H1 (cell line): Measurements from ENCODE around the gene ADAMTS9. TPM values are rescaled to one million over a fixed set of nuclear protein-coding genes. Genes with fewer than 3 reads are reported as not detected.

ENCODE experiments used
- BCL11A ChIP-seq, 2 experiments: IDR thresholded peaks; one replicate each; pipeline ENCODE4 v1.6.1; 2011; ENCODE audit warnings: low read depth in 2 of 2, low read length in 2 of 2, mild to moderate bottlenecking in 2 of 2
- CBX8 ChIP-seq: fragments of 300-800, 300-1000 bp; sonication (generic); IDR thresholded peaks from 2 replicates; pipeline ENCODE4 v1.7.1; 2016; ENCODE audit warnings: low read depth, low read length, borderline replicate concordance
- CTCF ChIP-seq, 3 experiments: IDR thresholded peaks; 1 replicate in 2 of 3; 2 replicates in 1 of 3; pipeline versions ENCODE4 v1.5.1 to v1.6.1; 2011; ENCODE audit warnings: low read length in 3 of 3, mild to moderate bottlenecking in 3 of 3, inconsistent platforms in 2 of 3, low read depth in 1 of 3, moderate library complexity in 1 of 3; ENCODE audit not compliant: insufficient read depth in 1 of 3; ENCODE audit errors: control extremely low read depth in 1 of 3
- EZH2 ChIP-seq: fragments of 200-600 bp; sonication (generic); IDR thresholded peaks from 2 replicates; pipeline ENCODE4 v1.7.1; 2012; ENCODE audit warnings: low read depth, mild to moderate bottlenecking, moderate library complexity, low read length, inconsistent platforms; ENCODE audit not compliant: severe bottlenecking
- FOSL1 ChIP-seq: IDR thresholded peaks from 2 replicates; pipeline ENCODE4 v1.6.1; 2011; ENCODE audit warnings: mild to moderate bottlenecking, low read depth, low read length, moderate library complexity; ENCODE audit not compliant: insufficient read depth
- KDM1A ChIP-seq: fragments of 200-600, 300-600 bp; sonication (generic); IDR thresholded peaks from 2 replicates; pipeline ENCODE4 v1.7.1; 2016; ENCODE audit warnings: mild to moderate bottlenecking, low read length, borderline replicate concordance
- KDM5A ChIP-seq: fragments of 200-600 bp; IDR thresholded peaks from 2 replicates; pipeline ENCODE4 v1.7.1; 2012; ENCODE audit warnings: mild to moderate bottlenecking, low read length, inconsistent platforms, mixed read lengths
- MAX ChIP-seq: IDR thresholded peaks from 2 replicates; pipeline ENCODE4 v1.6.1; 2012; ENCODE audit warnings: inconsistent platforms
- NRF1 ChIP-seq: IDR thresholded peaks from 2 replicates; pipeline ENCODE4 v1.6.1; 2011; ENCODE audit warnings: mild to moderate bottlenecking, low read depth, low read length, improper control_type of control experiment
- POLR2AphosphoS5 ChIP-seq: IDR thresholded peaks from 2 replicates; pipeline ENCODE4 v1.6.1; 2011; ENCODE audit warnings: low read depth, low read length
- POU5F1 ChIP-seq: IDR thresholded peaks from 2 replicates; pipeline ENCODE4 v1.6.1; 2011; ENCODE audit warnings: low read depth, mild to moderate bottlenecking, low read length, moderate library complexity
- RBBP5 ChIP-seq: IDR thresholded peaks from 2 replicates; pipeline ENCODE4 v1.7.1; 2012; ENCODE audit warnings: low read depth, mild to moderate bottlenecking, inconsistent platforms, low read length, moderate library complexity, borderline replicate concordance
- RFX5 ChIP-seq: IDR thresholded peaks from 2 replicates; pipeline ENCODE4 v1.6.1; 2011; ENCODE audit warnings: low read depth, low read length, improper control_type of control experiment, borderline replicate concordance
- RNF2 ChIP-seq: fragments of 200-900, 300-1000 bp; sonication (generic); IDR thresholded peaks from 2 replicates; pipeline ENCODE4 v1.7.1; 2016; ENCODE audit warnings: borderline replicate concordance, low read depth, mild to moderate bottlenecking, antibody characterized with exemption, low read length; ENCODE audit not compliant: poor library complexity, severe bottlenecking; ENCODE audit errors: missing control alignments
- SIX5 ChIP-seq: IDR thresholded peaks from 2 replicates; pipeline ENCODE4 v1.6.1; 2011; ENCODE audit warnings: mild to moderate bottlenecking, low read depth, low read length
- SUZ12 ChIP-seq: fragments of 200-600 bp; sonication (generic); IDR thresholded peaks from 2 replicates; pipeline ENCODE4 v1.6.1; 2012; ENCODE audit warnings: mild to moderate bottlenecking, inconsistent platforms, low read length, moderate library complexity, mixed read lengths
- TCF12 ChIP-seq: IDR thresholded peaks from 2 replicates; pipeline ENCODE4 v1.6.1; 2011; ENCODE audit warnings: low read depth, mild to moderate bottlenecking, low read length
- USF2 ChIP-seq: IDR thresholded peaks from 2 replicates; pipeline ENCODE4 v1.6.1; 2011; ENCODE audit warnings: low read length, improper control_type of control experiment
- YY1 ChIP-seq: IDR thresholded peaks from 2 replicates; pipeline ENCODE4 v1.6.1; 2011; ENCODE audit warnings: low read depth, mild to moderate bottlenecking, low read length
- ZNF274 ChIP-seq: IDR thresholded peaks from 2 replicates; pipeline ENCODE4 v1.7.0; 2012; ENCODE audit warnings: low read length, borderline replicate concordance; ENCODE audit errors: extremely low read depth
- polyA plus RNA-seq, 7 experiments: library from polyadenylated mRNA; depleted of rRNA in 3 of 7; stranded (reverse) in 5 of 7; unstranded in 2 of 7; fragments of >200 nt in 5 of 7; fragments of 200-250 nt in 2 of 7; gene quantifications; 1 replicate in 5 of 7; 2 replicates in 1 of 7; 4 replicates in 1 of 7; pipeline versions ENCODE4 v1.2.1 to v1.2.3, GENCODE V29; 2011 to 2013; ENCODE audit warnings: missing spikeins in 2 of 7, mixed read lengths in 2 of 7
- total RNA-seq: library from RNA; stranded (reverse); fragmentation: NEBNext Ultra II Directional; extraction: Animal tissue kit (Norgen Biotek cat#: 25700); gene quantifications from 2 replicates; pipeline ENCODE4 v1.2.1, GENCODE V29; 2021

ADAMTS9 gene
- total and polyA plus RNA-seq, 2 of the 8 experiments (the other 6 are each of a cell fraction or from before 2014, with no cell fraction given): 0.20 to 0.41 TPM

GRCh38 chr3:64687781-64688604 lies at the start of gene ADAMTS9 (continued):
- TF ChIP-seq SIX5 (no peak), KDM1A (no peak), KDM5A (no peak), POU5F1 (no peak), USF2 (no peak), NRF1 (no peak), SUZ12 (peak; percentile 67; the same call in 1 of the 2 replicates), CBX8 (no peak), MAX (peak; percentile 31), POLR2AphosphoS5 (no peak), EZH2 (no peak), ZNF274 (no peak), RBBP5 (peak; percentile 81; the same call in 1 of the 2 replicates), RFX5 (no peak), BCL11A (IDR thresholded peaks at IDR 0.05; ENCODE audit: low read depth in 2 of 2, low read length in 2 of 2) (no peak), TCF12 (no peak), RNF2 (no peak), CTCF (IDR thresholded peaks at IDR 0.05; ENCODE audit: control extremely low read depth in 1 of 3, insufficient read depth in 1 of 3, low read depth in 1 of 3, low read length in 3 of 3) (no peak), FOSL1 (no peak), YY1 (no peak)
